GM19452 (cell line): Measurements from ENCODE around the gene ITPRID1.

ENCODE experiments used
- ATAC-seq: cut with Tn5 transposase; IDR thresholded peaks from one replicate; pipeline ENCODE4 v1.9.1; 2021; ENCODE audit not compliant: unreplicated experiment

The ITPRID1 gene

DNA sequence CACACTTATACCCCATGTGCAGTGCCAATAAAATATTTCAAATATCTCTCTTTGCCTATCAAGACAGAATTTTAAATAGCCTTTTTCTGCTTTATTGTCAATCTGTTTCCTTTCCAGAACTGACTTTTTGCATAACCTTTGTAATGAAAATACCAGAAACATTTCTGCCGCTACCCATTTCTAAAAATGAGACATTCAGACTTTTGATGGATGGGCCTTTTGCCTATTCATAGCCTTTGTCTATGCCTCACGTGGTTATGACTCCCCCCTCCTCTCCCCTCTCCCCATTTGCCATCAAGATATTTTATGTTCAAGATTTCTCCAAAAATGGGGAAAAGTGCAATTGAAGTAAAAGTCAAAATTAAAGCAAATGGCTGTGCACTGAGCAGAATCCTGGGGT lies 179.0 kb downstream of the ITPRID1 start:
- ATAC-seq, result no peak

- ATAC-seq, result no peak
Measured at GRCh38 chr7:31695859-31696614, 182.1 kb downstream of the ITPRID1 start.

DNA sequence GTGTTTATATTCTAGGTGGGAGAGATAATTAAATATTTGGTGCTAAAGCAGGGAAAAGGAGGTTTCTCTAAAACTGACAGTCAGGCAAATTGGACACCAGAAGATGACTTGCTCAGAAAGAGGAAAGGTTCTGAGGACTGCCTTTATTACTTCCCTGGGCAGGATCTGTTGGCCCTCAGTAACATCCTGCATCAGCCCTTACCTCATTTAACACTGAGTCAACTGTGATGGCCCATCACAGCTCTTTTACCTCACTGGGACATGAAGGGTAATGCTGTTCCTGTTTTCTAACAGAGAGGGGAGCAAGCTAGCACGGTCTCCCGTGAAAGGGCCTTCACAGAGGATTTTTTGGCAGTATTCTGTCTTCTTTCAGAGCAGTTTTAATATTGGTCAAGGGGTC lies 185.2 kb downstream of the ITPRID1 start:
- ATAC-seq, result no peak

DNA sequence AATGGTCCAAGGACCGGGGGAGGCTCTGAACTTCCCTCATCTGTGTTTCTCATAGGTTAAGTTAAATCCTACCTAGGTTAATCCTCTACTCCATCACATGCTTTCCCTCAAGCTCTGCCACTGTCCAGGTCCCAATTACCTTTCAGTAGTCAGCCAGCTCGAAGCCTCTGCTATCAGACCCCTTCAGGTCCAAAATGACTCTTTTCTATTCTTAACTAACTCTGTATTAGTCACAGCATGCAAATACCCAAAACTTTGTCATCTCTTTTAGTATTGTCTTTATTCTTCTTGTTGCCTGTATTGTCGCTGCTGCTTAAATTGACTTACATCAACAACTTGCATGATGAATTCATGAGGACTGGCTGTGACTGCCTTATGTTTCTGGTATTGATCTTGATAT lies 188.5 kb downstream of the ITPRID1 start:
- no peak for ATAC-seq

DNA sequence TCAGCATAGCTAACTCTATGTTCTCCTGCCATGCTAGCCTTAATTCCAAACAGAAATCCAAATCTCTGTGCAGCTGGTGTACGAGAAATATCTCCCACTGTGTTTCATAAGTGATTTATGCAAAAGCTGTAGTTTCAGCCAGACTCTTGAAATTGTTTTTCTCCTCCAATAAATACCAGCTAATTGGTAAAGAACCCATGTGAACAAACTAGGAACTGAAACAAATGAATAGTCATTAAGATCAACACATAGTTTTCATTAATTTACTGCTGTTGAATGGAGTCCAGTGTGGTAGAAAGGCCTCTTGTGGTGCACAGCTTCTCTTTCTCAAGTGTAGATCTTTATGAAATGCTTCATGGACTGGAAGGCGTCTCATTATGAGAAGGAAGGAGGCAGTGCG lies 191.5 kb downstream of the ITPRID1 start:
- ATAC-seq, result peak; percentile 54

DNA sequence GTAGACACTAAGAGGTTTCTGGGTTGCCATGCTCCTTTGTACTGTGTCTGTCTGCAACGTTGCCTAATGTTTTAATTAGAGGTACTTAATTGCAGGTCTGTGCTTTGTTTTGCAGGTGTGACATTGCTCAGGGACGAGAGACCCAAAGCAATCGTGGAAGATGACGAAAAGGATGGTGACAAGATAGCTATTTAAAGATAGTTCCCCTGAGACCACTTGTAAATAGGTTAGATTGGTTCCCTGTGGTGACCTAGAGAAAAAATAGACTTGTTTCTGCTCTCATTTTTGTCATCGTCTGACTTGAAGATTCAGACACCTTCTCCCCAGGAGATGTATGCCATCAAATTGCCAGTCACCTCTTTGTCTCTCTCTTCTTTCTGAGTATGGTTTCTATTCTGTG lies 193.2 kb downstream of the ITPRID1 start:
- ATAC-seq, result no peak
